Hepatocyte (in vitro differentiated cells): ENCODE measurements around the gene NEU4. TPM values are rescaled to one million over a fixed set of nuclear protein-coding genes. Genes with fewer than 3 reads are reported as not detected.
"Not testable (repeated sequence)": the region's sequence is repeated elsewhere in the genome, so short reads cannot be mapped to it uniquely, and the experiment has no call there.

Experiments used
- DNase-seq: peaks from one replicate; pipeline ENCODE4 v3.0.0-alpha.2; 2016; ENCODE audit warnings: low spot score
- H2AFZ ChIP-seq: fragments of 200-600 bp; sonication (generic); 2 replicates; pipeline ENCODE4 v1.6.0; 2016; ENCODE audit warnings: antibody characterized with exemption, mild to moderate bottlenecking
- H3K27ac ChIP-seq: fragments of 200-600 bp; sonication (generic); 2 replicates; pipeline ENCODE4 v1.5.1; 2016; ENCODE audit warnings: mild to moderate bottlenecking
- H3K27me3 ChIP-seq: fragments of 200-600 bp; sonication (generic); 2 replicates; pipeline ENCODE4 v1.6.1; 2016
- H3K36me3 ChIP-seq: fragments of 200-600 bp; sonication (generic); replicated peaks from 2 replicates; pipeline ENCODE4 v1.5.1; 2016; ENCODE audit warnings: low read depth; ENCODE audit not compliant: insufficient read depth
- H3K4me1 ChIP-seq: fragments of 200-600 bp; sonication (generic); 2 replicates; pipeline ENCODE4 v1.5.1; 2016; ENCODE audit warnings: mild to moderate bottlenecking, moderate library complexity; ENCODE audit not compliant: insufficient read depth
- H3K4me2 ChIP-seq: fragments of 200-600 bp; sonication (generic); 2 replicates; pipeline ENCODE4 v1.6.0; 2016
- H3K4me3 ChIP-seq: fragments of 200-600 bp; sonication (generic); 2 replicates; pipeline ENCODE4 v1.5.1; 2016; ENCODE audit warnings: mild to moderate bottlenecking
- H3K79me2 ChIP-seq: fragments of 200-600 bp; sonication (generic); 2 replicates; pipeline ENCODE4 v1.6.0; 2017; ENCODE audit warnings: mild to moderate bottlenecking
- H3K9me2 ChIP-seq: fragments of 200-600 bp; sonication (generic); replicated peaks from 2 replicates; pipeline ENCODE4 v1.6.0; 2017; ENCODE audit warnings: mild to moderate bottlenecking; ENCODE audit not compliant: insufficient read depth
- H3K9me3 ChIP-seq: fragments of 200-600 bp; sonication (generic); 2 replicates; pipeline ENCODE4 v1.5.1; 2016; ENCODE audit warnings: low read depth, mild to moderate bottlenecking
- H4K20me1 ChIP-seq: fragments of 200-600 bp; sonication (generic); 2 replicates; pipeline ENCODE4 v1.6.0; 2016; ENCODE audit warnings: mild to moderate bottlenecking; ENCODE audit not compliant: insufficient read depth, poor library complexity, severe bottlenecking
- CTCF ChIP-seq: fragments of 200-600 bp; sonication (generic); IDR thresholded peaks from 2 replicates; pipeline ENCODE4 v1.5.1; 2016; ENCODE audit warnings: antibody characterized with exemption, mild to moderate bottlenecking; ENCODE audit not compliant: poor library complexity
- EZH2 ChIP-seq: fragments of 200-600 bp; sonication (generic); IDR thresholded peaks from 2 replicates; pipeline ENCODE4 v1.6.1; 2016; ENCODE audit warnings: antibody characterized with exemption, mild to moderate bottlenecking, borderline replicate concordance
- EZH2phosphoT487 ChIP-seq: fragments of 200-600 bp; sonication (generic); IDR thresholded peaks from one replicate; pipeline ENCODE4 v1.6.1; 2018; ENCODE audit warnings: antibody characterized with exemption, mild to moderate bottlenecking, low read depth, moderate library complexity; ENCODE audit not compliant: unreplicated experiment, severe bottlenecking
- WGBS: methylation state at CpG from one replicate; pipeline ENCODE4 v1.1.6; 2016; ENCODE audit warnings: low lambda C conversion rate; ENCODE audit errors: missing lambda C conversion rate; 5-methylcytosine and 5-hydroxymethylcytosine counted together
- polyA plus RNA-seq: library from polyadenylated mRNA; unstranded; fragments of >200 nt; fragmentation: Nextera tagmentation; extraction: Ambion mirVana; gene quantifications from 2 replicates; pipeline ENCODE4 v1.2.1, GENCODE V29; 2016
- total RNA-seq: library from RNA; depleted of rRNA; stranded (reverse); fragments of >200 nt; gene quantifications from 2 replicates; pipeline ENCODE4 v1.2.3, GENCODE V29; 2014

NEU4 gene
- total and polyA plus RNA-seq, 2 experiments from 2014 or later: 6.8 to 10.2 TPM

- no peaks in the 10 kb centered on the region for H3K27me3 ChIP-seq
- no peak overlapping the region for H2AFZ ChIP-seq
- DNase-seq: no peak
- H3K4me3 ChIP-seq: no peak overlapping the region
- no peaks in the 10 kb centered on the region for H3K79me2 ChIP-seq
- no peaks in the 10 kb centered on the region for H3K36me3 ChIP-seq
- no peaks in the 10 kb centered on the region for H3K9me2 ChIP-seq
- TF ChIP-seq CTCF (no peak), EZH2phosphoT487 (no peak)
- H4K20me1 ChIP-seq: no peaks in the 10 kb centered on the region
- no peak overlapping the region for H3K4me2 ChIP-seq
- no peak overlapping the region for H3K27ac ChIP-seq
- WGBS: 91% methylated on average over 39 of the region's 48 CpGs
- no peaks in the 10 kb centered on the region for H3K9me3 ChIP-seq
- H3K4me1 ChIP-seq: no peaks in the 10 kb centered on the region
Observed at GRCh38 chr2:241815477-241816430, 6.8 kb downstream of the NEU4 start.

GRCh38 chr2:241816431-241817121 lies 7.6 kb downstream of the NEU4 start:
- Histone ChIP-seq H4K20me1 (no peaks in the 10 kb centered on the region), H3K27ac (no peak overlapping the region), H3K79me2 (no peaks in the 10 kb centered on the region), H2AFZ (no peak overlapping the region), H3K27me3 (no peaks in the 10 kb centered on the region), H3K9me2 (no peaks in the 10 kb centered on the region), H3K4me3 (no peak overlapping the region), H3K9me3 (no peaks in the 10 kb centered on the region), H3K36me3 (no peaks in the 10 kb centered on the region), H3K4me2 (no peak overlapping the region), H3K4me1 (no peaks in the 10 kb centered on the region)
- no peak for DNase-seq
- TF ChIP-seq CTCF (no peak), EZH2 (no peak), EZH2phosphoT487 (no peak)
- 90% methylated on average over 29 of the region's 33 CpGs for WGBS

- H3K27ac ChIP-seq: no peak overlapping the region
- TF ChIP-seq EZH2phosphoT487 (no peak), CTCF (no peak), EZH2 (no peak)
- no peak overlapping the region for H3K4me3 ChIP-seq
- no peaks in the 10 kb centered on the region for H3K4me1 ChIP-seq
- H3K4me2 ChIP-seq: no peak overlapping the region
- H3K79me2 ChIP-seq: no peaks in the 10 kb centered on the region
- no peak for DNase-seq
- WGBS: 77% methylated on average over 11 of the region's 16 CpGs
- no peaks in the 10 kb centered on the region for H3K27me3 ChIP-seq
- no peaks in the 10 kb centered on the region for H3K9me2 ChIP-seq
- H4K20me1 ChIP-seq: no peaks in the 10 kb centered on the region
- no peak overlapping the region for H2AFZ ChIP-seq
- no peaks in the 10 kb centered on the region for H3K9me3 ChIP-seq
- H3K36me3 ChIP-seq: no peaks in the 10 kb centered on the region
Observed at GRCh38 chr2:241817126-241817820, 8.3 kb downstream of the NEU4 start.

- not testable (repeated sequence) for H3K4me2 ChIP-seq, H3K4me1 ChIP-seq
- 93% methylated on average over 10 of the region's 10 CpGs for WGBS
Observed at GRCh38 chr2:241817821-241818215, 8.8 kb downstream of the NEU4 start.

More at GRCh38 chr2:241817821-241818215, 8.8 kb downstream of the NEU4 start:
- H2AFZ ChIP-seq, H3K4me3 ChIP-seq, H3K27me3 ChIP-seq, H3K27ac ChIP-seq, H4K20me1 ChIP-seq, H3K9me2 ChIP-seq, H3K9me3 ChIP-seq, H3K79me2 ChIP-seq, DNase-seq, H3K36me3 ChIP-seq: not testable (repeated sequence)
